HG03060 (cell line): ENCODE measurements around the gene LRRC55.
"Not testable (repeated sequence)": the region's sequence is repeated elsewhere in the genome, so short reads cannot be mapped to it uniquely, and the experiment has no call there.

Source experiments
- ATAC-seq: cut with Tn5 transposase; IDR thresholded peaks from one replicate; pipeline ENCODE4 v1.9.1; 2021; ENCODE audit warnings: low read depth, moderate number of reproducible peaks; ENCODE audit not compliant: unreplicated experiment

LRRC55 gene

GRCh38 chr11:57160665-57161064, 21.1 kb upstream of the LRRC55 start:
- no peak for ATAC-seq

GRCh38 chr11:57161351-57161750, 20.4 kb upstream of the LRRC55 start:
- no peak for ATAC-seq

GRCh38 chr11:57162179-57162898, 19.4 kb upstream of the LRRC55 start:
- ATAC-seq, result no peak

GRCh38 chr11:57163160-57163868, 18.4 kb upstream of the LRRC55 start:
- no peak for ATAC-seq

GRCh38 chr11:57164317-57164716, 17.4 kb upstream of the LRRC55 start:
- ATAC-seq, result no peak

- ATAC-seq, result no peak
Measured at GRCh38 chr11:57167125-57167846, 14.5 kb upstream of the LRRC55 start.

GRCh38 chr11:57169732-57170313, 11.9 kb upstream of the LRRC55 start:
- ATAC-seq, result not testable (repeated sequence)

- ATAC-seq, result no peak
Measured at GRCh38 chr11:57172031-57172430, 9.7 kb upstream of the LRRC55 start.

GRCh38 chr11:57174656-57175055, 7.1 kb upstream of the LRRC55 start:
- no peak for ATAC-seq

GRCh38 chr11:57175478-57175877, 6.3 kb upstream of the LRRC55 start:
- no peak for ATAC-seq

- ATAC-seq, result no peak
Measured at GRCh38 chr11:57178334-57178733, 3.4 kb upstream of the LRRC55 start.

- ATAC-seq, result no peak
Measured at GRCh38 chr11:57179681-57180080, 2.1 kb upstream of the LRRC55 start.

GRCh38 chr11:57180081-57180561, 1.6 kb upstream of the LRRC55 start:
- ATAC-seq, result no peak

- no peak for ATAC-seq
Measured at GRCh38 chr11:57180964-57181363, 789 bp upstream of the LRRC55 start.

- ATAC-seq, result no peak
Measured at GRCh38 chr11:57182896-57183295, 1.1 kb downstream of the LRRC55 start.

- no peak for ATAC-seq
Measured at GRCh38 chr11:57190548-57190947, 8.8 kb downstream of the LRRC55 start.

GRCh38 chr11:57191311-57192219, 9.8 kb downstream of the LRRC55 start:
- no peak for ATAC-seq

GRCh38 chr11:57192316-57192715, 10.6 kb downstream of the LRRC55 start:
- no peak for ATAC-seq

GRCh38 chr11:57196596-57196995, 14.8 kb downstream of the LRRC55 start:
- no peak for ATAC-seq

GRCh38 chr11:57197762-57198161, 16.0 kb downstream of the LRRC55 start:
- no peak for ATAC-seq
